Lower leg skin (tissue), 3 donors: ENCODE measurements around the gene IL6R.

ENCODE experiments used
- CTCF ChIP-seq, 3 donors: fragments of 450-650 bp; IDR thresholded peaks; one replicate each; pipeline ENCODE4 v1.5.1; 2016; ENCODE audit warnings: antibody characterized with exemption in 3 of 3, mild to moderate bottlenecking in 3 of 3, moderate library complexity in 2 of 3
- POLR2A ChIP-seq, 2 donors: fragments of 450-650 bp; IDR thresholded peaks; one replicate each; pipeline ENCODE4 v1.6.1; 2016 to 2017; ENCODE audit warnings: antibody characterized with exemption in 2 of 2, mild to moderate bottlenecking in 1 of 2, moderate library complexity in 1 of 2

GRCh38 chr1:154500533-154500932 lies 95.4 kb downstream of the IL6R start:
- TF ChIP-seq CTCF (IDR thresholded peaks at IDR 0.05), result no peak
- TF ChIP-seq POLR2A (IDR thresholded peaks at IDR 0.05), result no peak
